Embryonic facial prominence (tissue), 1 donor: ENCODE measurements around the gene ACAA1.
"Not testable (repeated sequence)": the region's sequence is repeated elsewhere in the genome, so short reads cannot be mapped to it uniquely, and the experiment has no call there.

Experiments used
- DNase-seq: peaks from one replicate; pipeline ENCODE4 v3.0.0-alpha.2; 2016; ENCODE audit errors: extremely low spot score

The ACAA1 gene

GRCh38 chr3:38083254-38083653 is 53.7 kb downstream of the ACAA1 start:
- DNase-seq, result not testable (repeated sequence)

GRCh38 chr3:38082296-38082695 is 54.6 kb downstream of the ACAA1 start:
- DNase-seq, result not testable (repeated sequence)

- DNase-seq, result not testable (repeated sequence)
These were observed 59.9 kb downstream of the ACAA1 start for GRCh38 chr3:38077073-38077472.
